ENCODE measurements around the gene SETDB2.

SETDB2 gene

DNA sequence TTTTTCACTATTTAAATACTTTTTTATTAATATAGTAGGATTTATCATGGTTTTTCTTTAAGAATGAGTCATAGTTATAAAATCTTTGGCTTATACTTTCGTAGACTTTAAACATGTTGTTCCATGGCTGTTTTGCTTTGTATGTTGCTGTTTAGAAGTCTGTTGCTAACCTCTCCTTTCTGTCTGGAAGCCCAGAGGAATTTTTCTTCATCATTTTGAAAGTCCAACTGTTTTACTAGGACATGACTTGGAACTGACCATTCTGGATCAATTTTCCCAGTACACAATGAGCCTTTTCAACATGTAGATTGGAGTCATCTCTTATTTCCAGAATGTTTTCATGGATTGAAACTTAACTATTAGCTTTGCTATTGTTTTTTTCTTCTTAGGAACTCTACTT, 8.1 kb upstream of the SETDB2 start:
- no peak for DNase-seq

DNA sequence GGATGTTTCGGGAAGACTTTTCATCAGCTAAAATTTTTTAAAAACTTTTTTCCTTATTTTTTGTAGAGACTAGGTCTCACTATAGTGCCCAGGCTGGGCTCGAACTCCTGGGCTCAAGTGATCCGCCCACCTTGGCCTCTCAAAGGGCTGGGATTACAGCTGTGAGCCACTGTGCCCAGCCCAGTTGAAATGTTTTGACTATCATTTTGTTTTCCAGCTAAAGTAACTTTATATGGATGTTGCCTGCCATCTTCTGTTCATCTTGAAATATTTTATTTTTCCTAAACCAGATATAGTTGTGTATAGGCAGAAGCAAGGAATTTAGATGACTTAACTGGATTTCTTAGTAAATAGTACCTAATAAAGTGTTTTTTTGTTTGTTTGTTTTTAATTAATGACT, 7.2 kb upstream of the SETDB2 start:
- no peak for DNase-seq

DNA sequence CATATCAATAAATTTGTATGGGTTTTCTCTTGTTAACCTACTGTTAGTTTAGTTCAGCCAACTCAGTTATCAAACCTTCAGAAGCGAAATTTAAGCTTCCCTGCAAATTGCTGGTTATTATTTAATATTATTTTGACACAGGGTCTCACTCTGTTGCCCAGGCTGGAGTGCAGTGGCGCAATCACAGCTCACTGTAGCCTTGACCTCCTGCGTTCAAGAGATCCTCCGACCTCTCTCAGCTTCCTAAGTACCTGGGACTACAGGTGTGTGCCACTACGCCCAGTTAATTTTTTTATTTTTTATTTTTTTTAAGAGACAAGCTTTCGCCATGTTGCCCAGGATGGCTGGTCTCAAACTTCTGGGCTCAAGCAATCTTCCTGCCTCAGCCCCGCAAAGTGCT, 6.4 kb upstream of the SETDB2 start:
- no peak for DNase-seq

DNA sequence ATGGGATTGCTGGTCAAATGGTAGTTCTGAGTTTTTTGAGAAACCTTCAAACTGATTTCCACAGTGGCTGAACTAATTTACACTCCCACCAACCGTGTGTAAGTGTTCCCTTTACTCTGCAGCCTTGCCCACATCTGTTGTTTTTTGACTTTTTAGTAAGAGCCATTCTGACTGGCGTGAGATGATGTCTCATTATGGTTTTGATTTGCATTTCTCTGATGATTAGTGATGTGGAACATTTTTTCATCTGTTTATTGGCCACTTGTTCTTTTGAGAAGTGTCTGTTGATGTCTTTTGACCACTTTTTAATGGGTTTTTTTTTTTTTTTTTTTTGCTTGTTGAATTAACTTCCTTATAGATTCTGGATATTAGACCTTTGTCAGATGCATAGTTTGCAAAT, 4.5 kb upstream of the SETDB2 start:
- DNase-seq, result no peak

DNA sequence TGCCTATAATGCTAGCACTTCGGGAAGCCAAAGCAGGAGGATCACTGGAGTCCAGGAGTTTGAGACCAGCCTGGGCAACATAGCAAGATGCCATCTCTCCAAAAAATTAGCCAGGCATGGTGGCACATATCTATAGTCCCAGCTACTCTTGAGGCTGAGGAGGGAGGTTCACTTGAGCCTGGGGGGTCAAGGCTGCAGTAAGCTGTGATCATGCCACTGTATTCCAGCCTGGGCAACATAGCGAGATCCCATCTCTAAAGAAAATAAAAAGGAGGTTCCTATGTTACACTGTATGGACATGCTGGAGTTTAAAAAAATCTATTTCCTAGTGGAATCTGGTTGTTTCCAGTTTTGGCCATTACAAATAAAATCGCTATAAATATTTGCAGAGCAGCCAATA, 2.8 kb upstream of the SETDB2 start:
- DNase-seq, result no peak

DNA sequence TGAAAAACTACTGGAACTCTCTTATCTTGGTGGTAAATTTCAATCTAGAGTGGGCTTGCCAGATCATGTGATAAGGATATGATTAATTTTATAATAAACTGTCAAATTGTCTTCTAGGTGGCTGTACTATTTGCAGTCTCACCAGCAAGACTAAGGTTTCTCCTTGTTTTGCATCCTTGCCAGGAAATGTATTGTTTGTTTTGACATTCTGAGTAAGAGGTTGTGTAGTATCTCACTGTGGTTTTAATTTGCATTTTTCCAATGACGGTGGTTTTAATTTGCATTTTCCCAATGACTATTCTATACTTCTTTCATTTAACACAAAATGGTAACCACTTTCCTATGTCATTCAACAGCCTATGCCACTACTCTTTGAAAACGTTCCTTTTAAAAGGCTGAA, 2.2 kb upstream of the SETDB2 start:
- DNase-seq, result no peak

DNA sequence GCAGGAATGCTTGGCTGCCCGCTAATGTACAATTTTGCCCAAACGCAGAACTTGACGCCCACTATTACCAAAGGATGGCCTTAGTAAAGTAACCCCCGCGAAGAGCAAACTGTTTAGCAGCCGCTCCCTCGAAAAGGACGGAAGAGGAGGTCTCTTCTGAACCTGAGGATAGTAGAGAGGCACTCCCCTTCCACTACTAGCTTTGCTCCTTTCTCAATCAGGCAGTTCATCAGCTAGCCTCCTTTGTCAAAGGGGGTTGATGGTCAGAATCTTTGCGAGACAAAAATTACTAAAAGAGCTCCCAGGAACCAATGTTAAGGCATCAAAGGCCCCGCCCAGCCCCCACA, 744 bp upstream of the SETDB2 start:
- DNase-seq, result peak; percentile 21

DNA sequence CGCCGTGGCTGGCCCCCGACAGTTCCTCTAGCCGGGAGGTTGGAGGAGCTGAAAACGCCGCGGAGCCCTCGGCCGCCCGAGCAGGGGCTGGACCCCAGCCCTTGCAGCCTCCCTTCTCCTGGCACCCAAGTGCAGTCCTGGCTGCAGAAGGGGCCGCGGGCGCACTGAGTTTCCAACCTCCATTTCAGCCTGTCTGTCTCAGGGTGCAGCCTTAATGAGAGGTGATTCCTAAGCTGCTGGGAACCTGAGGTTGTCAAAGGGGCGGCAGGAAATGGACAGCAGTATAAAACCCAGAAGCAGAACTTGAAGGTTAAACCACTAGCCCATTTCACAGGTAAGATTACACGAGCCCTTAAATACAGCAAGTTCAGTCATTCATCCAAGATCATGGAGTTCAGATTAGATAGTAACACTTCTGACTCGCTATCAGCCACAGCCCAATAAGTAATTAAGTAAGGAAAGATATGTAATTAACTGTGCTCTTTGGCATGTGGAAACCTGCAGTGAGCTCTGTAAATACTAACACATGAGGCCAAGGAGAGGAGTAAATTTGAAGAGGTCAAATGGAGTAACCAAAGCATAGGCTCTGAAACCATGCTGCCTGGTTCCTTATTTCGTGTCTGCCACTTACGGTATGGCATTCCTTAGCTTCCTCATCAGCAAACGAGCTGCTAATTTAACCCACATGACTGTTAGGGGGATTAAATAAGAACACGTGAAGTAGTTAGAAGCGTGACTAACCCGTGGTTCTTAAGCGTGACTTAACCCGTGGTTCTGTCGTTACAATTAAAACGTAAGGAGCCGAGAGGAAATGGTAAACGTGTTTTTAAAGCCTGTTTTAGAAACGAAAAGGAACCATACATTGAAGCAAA, 686 bp downstream of the SETDB2 start:
- DNase-seq, result no peak

DNA sequence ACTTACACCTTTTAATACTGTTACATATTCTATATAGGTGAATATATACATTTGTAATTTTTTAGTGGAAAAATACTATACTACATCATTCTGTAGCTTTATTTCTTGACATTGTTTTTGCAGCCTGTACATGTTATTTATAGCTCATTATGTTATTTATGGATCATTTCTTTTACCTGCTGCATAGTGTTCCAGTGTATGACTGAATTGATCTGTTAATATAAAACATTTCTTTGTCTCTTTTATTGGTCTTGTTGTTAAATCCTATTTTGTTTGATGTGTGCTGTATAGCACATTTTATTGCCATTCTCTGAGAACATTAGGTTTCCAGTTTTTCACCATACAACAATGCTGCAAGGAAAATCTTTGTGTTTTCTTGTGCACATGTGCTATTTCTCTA, 2.4 kb downstream of the SETDB2 start:
- no peak for DNase-seq

DNA sequence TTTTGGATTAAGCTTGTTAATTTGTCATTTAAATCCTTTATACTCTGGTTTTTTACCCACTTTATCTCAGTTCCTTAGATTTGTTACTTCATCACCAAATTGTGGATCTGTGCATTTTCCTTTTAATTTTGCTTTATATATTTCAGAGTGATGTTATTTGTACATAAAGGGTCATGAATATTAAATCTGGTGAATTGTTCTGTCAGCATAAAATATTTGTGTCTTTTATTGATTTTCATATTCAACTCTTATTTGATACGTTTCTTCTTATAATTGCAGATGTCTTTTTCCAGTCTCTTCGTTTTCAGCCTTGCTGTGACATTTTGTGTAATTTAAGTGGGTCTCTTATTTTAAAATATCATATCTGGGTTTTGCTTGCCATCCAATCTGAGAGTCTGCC, 4.7 kb downstream of the SETDB2 start:
- no peak for DNase-seq

DNA sequence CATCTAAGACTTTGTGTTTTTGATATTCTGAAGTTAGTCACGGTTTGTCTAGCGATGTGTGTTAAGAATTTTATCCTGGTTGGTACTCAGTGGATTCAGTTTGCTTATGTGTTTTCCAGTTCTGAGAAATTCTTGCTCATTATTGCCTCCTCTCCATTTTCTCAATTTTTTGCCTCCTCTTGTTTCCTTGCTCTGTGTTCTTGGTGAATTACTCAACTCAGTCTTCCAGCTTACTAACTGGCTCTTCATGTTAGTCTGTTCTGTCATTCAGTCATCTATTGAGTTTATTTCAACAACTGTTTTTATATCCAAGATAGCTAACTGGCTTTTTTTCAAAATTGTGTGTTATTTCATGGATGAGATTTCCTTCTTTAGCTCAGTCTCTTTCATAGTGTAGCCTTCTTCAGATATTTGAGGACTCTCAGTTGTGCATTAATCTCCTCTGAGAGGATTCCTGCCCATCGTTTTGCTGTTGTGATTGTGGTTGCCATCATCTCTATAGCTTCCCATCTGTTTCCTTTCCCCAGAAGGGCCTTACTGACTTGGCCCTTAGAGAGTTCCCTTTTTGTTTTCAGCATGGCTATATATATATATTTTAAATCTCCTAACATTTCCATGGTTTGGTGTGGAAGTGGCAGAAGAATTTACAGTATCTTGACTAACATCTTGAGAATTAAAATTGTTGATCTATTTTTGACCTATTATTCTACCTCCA, 6.2 kb downstream of the SETDB2 start:
- no peak for DNase-seq

DNA sequence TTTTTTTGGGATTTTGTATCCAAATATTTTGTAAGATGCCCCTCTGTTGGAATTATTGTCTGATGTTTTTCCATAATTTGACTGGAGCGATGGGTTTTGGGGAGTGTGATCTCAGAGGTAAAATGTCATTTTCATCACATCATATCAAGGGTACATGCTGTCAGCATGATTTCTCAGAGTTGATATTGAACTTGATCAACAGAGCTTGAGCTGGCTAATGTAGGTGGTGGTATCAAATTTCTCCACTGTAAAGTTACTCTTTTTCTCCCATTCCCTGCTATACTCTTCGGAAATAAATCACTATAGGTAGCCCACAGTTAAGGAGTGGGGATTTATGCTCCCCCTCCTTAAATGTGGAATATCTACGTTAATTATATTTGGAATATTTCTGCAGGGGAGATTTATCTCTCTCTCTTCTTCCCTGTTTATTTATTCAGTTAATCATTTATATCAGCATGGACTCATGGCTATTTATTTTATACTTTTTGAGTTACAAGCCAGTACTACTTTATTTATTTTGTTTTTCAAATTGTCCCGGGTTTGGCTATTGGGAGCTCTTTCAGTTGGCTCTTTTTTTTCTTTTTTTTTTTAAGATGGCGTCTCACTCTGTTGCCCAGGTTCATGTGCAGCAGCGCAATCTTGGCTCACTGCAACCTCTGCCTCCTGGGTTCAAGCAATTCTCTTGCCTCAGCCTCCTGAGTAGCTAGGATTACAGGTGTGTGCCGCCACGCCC, 8.8 kb downstream of the SETDB2 start:
- no peak for DNase-seq

DNA sequence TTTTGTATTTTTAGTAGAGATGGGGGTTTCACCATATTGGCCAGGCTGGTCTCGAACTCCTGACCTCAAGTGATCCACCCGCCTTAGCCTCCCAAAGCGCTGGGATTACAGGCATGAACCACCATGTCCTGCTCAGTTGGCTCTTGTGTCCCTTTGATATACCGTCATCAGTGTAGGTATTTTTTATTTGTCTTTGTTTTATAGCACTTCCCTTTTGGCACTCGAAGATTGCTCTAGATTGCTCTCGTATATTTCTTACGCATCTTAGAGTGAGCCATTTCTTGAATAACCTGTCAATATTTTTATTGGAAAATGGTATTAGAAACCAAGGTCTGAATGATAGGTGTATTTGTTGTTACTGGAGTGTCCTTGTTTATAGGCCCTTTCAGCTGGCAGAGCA, 9.4 kb downstream of the SETDB2 start:
- no peak for DNase-seq

DNA sequence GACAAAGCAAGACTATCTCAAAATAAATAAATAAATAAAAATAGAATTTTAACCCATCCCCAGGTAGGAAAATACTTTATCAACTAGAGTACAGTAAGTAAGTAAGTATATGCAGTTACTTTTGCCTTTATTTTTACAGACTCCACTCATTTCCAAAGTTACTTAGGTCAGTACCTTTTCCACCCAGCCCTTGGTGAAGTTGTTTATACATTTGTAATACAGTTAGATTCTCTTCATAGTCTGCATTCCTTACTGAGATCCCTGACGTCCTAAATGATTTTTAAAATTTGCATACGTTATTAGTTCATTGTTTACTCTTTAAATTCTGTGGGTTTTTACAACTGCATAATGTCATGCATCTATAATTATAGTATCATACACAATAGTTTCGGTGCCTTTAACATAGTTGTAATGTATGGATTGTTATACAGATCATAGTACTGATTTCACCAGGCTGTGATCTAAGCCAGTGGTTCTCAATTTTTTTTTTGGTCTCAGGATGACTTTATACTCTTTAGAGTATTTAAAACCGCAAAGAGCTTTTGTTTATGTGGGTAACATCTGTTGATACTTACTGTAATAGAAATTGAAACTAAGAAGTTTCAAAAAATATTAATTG, 10.4 kb downstream of the SETDB2 start:
- no peak for DNase-seq

DNA sequence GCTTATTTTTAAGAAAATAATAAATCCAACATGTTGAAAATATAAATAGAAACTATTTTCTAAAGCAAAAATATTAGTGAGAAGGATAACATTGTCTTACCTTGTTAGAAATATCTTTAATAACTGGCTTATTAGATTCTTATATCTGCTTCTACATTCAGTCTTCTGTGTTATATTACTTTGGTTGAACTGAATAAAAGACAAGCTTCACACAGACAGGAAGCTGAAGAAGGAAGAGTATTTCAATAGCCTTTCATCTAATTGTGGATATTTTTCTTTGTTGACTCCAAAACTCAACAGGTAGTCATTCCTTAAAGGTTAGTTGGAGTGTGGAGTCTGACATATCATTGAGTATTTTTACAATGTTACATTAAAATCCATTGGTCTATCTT, 10.9 kb downstream of the SETDB2 start:
- no peak for DNase-seq

DNA sequence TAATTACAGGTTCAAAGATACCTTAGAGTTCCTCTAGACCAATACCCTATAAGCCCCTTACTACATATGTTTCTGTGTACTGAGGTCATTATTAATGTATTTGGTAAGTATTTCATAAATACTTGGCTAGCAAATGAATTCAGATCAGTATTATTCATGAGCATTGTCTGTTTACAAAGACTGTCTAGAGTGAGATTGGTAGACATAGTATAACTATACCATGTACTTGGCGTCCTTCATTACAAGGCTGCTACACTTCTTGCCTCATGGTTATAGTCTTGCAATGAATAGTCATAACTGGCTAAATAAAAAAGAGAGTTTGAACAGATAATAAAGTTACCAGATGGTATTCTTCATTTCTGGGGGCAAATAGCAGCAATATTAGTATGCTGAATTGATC, 12.1 kb downstream of the SETDB2 start:
- no peak for DNase-seq

DNA sequence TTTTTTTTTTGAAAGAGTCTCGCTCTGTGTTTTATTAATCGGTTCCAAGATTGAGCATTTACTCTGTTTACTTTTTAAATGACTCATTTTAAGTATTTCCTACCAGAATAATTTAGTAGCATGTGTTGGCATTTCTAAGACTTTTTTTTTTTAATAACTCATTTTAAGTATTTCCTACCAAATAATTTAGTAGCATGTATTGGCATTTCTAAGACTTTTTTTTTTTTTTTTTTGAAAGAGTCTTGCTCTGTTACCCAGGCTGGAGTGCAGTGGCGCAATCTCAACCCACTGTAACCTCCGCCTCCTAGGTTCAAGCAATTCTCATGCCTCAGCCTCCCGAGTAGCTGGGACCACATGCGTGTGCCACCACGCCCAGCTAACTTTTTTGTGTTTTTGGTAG, 13.1 kb downstream of the SETDB2 start:
- no peak for DNase-seq

DNA sequence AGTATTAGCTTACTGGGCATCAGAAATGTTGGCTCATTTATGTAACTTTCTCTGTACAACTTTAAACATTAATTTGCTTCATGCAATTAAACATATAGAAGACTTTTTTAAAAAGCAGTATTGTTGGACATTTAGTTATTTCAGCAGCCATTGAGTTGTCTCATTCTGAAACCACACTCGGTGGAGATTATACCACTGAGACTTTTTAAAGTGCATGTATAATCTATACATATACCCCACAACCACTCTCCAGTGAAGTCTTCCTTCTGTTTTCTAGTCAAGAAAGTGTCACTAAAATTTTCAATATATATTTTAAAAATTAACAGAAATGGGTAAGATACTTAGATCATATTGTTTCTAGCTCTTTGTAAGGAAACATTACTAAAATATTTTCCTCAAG, 15.5 kb downstream of the SETDB2 start:
- no peak for DNase-seq

DNA sequence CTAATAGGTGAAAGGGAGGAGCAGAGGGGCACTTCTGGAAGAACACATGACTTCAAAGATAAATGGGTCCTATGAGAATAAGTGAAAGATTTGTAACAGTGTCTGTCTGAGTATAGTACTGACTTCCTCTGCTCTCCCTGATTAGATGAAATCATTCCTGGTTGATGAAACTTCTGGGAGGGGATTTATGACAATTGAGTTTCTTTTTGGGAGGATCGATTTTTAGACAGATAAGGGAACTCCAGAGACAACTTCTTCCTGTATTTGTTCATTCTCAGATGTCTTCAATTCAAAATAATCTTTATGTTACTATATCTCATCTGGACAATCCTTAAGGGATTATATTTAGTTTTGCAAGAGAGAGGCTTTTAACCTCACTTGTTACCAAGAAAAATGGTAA, 20.0 kb downstream of the SETDB2 start:
- DNase-seq, result no peak

DNA sequence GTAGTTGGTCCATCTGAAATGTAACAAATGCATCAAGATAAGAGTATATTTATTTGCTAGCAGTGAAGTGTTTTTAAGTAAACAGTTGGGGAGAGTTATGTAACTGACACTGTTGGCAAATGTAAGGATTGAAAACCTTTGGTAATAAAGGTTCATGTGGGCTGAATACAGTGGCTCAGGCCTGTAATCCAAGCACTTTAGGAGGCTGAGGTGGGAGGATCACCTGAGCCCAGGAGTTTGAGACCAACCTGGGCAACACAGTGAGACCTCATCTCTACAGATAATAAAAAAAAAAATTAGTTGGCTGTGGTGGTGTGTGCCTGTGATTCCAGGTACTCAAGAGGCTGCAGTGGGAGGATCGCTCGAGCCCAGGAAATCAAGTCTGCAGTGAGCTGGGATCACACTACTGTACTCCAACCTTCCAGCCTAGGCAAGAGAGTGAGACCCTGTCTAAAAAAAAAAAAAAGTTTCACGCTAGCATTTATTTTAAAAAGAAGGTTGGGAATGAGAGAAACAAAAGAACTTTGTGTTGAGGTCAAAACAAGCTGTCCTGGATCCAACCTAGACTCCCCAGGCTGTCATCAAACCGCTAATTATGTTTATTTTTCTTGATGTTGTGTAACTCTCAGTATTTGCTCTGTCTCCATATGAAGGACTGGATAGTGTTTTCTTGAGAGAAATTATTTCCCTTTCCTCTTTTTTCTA, 20.7 kb downstream of the SETDB2 start:
- no peak for DNase-seq

DNA sequence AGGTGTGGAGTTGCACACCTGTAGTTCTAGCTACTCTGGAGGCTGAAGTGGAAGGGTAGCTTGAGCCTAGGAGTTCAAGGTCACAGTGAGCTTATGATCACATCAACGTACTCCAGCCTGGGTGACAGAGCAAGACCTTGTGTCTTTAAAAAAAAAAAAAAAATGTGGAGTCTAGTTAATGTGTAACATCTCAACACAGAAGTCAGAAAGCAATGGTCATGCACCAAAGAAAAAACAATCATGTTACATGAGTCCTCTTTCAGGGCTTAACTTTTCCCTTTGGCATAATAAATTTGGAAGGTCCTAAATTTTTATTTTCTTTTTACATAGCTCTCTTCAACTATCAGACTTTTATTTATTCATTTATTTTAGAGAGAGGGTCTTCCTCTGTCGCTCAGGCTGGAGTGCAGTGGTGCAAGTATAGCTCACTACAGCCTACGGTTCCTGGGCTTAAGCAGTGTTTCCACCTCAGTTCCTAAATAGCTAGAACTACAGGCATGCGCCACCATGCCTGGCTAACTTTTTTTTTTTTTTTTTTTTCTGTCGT, 22.3 kb downstream of the SETDB2 start:
- no peak for DNase-seq

DNA sequence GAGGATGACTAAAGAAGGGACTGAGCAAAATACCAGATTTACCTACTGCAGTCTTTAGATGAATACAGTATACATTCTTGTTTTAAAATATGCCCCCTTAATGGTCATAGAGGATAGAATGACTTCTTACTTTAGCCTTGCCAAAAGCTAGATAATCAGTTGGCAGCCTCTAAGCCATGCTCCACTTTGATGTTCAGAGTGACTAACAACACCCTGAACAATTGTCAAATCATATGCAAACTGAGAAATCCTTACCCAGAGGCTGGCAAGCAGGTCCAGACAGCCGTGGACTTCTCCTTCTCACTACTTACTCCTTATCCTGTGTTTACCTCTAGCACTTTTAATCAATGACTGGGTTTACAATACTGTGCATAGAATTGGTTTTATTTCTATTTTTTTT, 28.1 kb downstream of the SETDB2 start:
- DNase-seq, result no peak

DNA sequence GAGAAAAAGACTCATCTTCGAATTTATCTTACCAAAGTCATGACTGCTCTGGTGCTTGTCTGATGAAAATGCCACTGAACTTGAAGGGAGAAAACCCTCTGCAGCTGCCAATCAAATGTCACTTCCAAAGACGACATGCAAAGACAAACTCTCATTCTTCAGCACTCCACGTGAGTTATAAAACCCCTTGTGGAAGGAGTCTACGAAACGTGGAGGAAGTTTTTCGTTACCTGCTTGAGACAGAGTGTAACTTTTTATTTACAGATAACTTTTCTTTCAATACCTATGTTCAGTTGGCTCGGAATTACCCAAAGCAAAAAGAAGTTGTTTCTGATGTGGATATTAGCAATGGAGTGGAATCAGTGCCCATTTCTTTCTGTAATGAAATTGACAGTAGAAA, 32.5 kb downstream of the SETDB2 start:
- DNase-seq, result no peak

Data from NCI-H446 treated with DMSO at 0.1 percent for 48 hours (cell line).